ENCODE measurements around the gene CSNK1E.

Gene CSNK1E

DNA sequence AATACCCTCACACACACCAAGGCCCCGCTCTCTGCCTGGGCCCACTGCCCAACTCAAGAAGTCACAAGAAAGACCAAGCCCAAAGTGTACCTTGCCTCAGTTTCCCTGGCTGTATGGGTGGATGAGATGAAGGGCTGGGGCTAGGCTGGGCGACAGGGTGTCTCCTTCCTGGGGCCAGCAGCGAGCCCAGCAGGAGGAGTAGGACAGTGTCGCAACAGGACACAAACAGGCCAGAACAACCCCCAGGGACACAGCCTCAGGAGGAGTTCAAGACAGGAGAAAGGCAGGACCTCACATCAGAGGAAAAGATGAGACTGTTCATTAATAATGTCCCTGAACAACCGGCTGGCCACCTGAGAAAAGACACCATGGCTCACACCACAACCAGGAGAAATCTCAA is 13.3 kb downstream of the CSNK1E start:
- no peak for DNase-seq (ENCODE audit: extremely low read depth, insufficient read length)
- H3K4me3 ChIP-seq (replicated peaks; ENCODE audit: low read depth, low read length), result no peak overlapping the region
- H3K27me3 ChIP-seq (replicated peaks; ENCODE audit: control insufficient read depth, insufficient read depth, low read length), result no peaks in the 10 kb centered on the region
- TF ChIP-seq, protein P1, sequence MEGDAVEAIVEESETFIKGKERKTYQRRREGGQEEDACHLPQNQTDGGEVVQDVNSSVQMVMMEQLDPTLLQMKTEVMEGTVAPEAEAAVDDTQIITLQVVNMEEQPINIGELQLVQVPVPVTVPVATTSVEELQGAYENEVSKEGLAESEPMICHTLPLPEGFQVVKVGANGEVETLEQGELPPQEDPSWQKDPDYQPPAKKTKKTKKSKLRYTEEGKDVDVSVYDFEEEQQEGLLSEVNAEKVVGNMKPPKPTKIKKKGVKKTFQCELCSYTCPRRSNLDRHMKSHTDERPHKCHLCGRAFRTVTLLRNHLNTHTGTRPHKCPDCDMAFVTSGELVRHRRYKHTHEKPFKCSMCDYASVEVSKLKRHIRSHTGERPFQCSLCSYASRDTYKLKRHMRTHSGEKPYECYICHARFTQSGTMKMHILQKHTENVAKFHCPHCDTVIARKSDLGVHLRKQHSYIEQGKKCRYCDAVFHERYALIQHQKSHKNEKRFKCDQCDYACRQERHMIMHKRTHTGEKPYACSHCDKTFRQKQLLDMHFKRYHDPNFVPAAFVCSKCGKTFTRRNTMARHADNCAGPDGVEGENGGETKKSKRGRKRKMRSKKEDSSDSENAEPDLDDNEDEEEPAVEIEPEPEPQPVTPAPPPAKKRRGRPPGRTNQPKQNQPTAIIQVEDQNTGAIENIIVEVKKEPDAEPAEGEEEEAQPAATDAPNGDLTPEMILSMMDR (IDR thresholded peaks at IDR 0.05; ENCODE audit: insufficient read depth, low read length, poor library complexity, severe bottlenecking), result no peak
- H3K36me3 ChIP-seq (ENCODE audit: control insufficient read depth, insufficient read depth, low read length), result peaks cover 30% of the 10 kb centered on the region

DNA sequence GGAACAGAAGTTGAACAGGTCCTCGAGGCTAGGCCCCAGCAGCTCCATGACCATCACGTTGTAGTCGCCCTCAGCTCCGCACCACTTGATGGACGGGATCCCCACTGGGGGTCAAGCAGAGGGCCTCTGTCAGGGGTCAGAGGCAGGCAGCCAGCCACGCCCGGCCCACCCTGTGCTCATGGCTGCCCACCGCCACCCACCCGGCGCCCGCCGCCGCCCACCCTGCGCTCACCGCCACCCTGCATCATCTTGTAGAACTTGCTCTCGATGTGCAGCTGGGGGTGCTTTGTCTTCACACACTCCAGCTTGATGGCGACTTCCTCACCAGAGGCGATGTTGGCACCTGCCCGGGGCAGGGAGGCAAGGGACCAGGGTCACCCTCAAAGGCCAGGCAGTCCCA is 14.3 kb downstream of the CSNK1E start:
- TF ChIP-seq, protein P1 (IDR thresholded peaks at IDR 0.05; ENCODE audit: insufficient read depth, low read length, poor library complexity, severe bottlenecking), result no peak
- Histone ChIP-seq H3K36me3 (ENCODE audit: control insufficient read depth, insufficient read depth, low read length) (peaks cover 34% of the 10 kb centered on the region), H3K4me3 (replicated peaks; ENCODE audit: low read depth, low read length) (no peak overlapping the region), H3K27me3 (replicated peaks; ENCODE audit: control insufficient read depth, insufficient read depth, low read length) (no peaks in the 10 kb centered on the region)
- no peak for DNase-seq (ENCODE audit: extremely low read depth, insufficient read length)

DNA sequence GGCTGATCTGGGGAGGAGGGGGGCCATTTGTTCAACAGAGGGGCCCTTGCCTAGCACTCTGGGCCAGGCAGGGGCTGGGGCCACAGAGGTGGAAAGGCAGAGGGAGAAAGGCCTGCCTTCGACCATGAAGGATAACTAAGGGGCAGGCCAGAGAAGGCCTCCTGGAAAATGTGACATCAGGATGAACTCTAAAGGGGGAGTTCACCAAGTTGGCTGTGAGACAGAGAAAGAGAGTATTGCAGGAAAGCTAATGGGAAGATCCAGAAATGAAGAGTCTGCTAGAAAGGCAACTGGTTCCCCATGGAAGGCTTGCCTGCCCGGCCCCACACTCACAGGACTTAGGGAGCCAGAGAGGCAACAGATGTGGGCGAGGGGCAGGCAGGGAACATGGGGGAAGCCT is 16.3 kb downstream of the CSNK1E start:
- no peak for DNase-seq (ENCODE audit: extremely low read depth, insufficient read length)
- peaks cover 50% of the 10 kb centered on the region for H3K36me3 ChIP-seq (ENCODE audit: control insufficient read depth, insufficient read depth, low read length)
- H3K4me3 ChIP-seq (replicated peaks; ENCODE audit: low read depth, low read length), result no peak overlapping the region
- H3K27me3 ChIP-seq (replicated peaks; ENCODE audit: control insufficient read depth, insufficient read depth, low read length), result no peaks in the 10 kb centered on the region
- TF ChIP-seq, protein P1 (IDR thresholded peaks at IDR 0.05; ENCODE audit: insufficient read depth, low read length, poor library complexity, severe bottlenecking), result no peak

DNA sequence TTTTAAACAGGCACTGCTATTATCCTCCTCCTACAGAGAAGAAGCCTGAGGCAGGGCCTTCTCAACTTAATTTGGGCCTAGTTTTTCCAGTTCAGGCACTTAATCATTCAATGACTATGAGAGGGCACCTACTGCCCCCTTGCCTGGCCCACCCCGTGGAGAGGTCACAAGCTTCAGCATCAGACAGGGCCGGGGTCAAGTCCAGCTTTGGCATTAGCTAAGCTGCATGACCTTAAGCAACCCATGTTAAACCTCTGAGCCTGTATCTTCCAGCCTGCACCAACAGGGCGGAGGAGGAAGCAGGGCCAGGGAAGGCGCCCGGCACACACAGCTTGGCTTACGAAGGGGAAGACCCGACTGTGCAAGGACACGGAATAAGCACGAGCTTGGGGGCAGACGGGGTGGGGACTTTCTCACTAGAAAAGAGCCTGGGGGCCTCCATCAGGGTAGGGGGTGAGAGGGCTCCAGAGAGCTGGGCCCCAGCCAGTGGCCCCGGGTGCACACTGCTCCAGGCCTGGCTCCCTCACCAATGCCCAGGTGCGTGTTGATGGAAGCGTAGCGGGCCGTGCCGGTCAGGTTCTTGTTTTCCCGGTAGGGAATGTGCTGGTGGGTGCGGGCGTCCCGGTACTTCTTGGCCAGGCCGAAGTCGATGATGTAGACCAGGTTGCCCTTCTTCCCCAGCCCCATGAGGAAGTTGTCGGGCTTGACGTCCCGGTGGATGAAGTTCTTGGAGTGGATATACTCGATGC is 16.9 kb downstream of the CSNK1E start:
- no peak overlapping the region for H3K4me3 ChIP-seq (replicated peaks; ENCODE audit: low read depth, low read length)
- no peak for DNase-seq (ENCODE audit: extremely low read depth, insufficient read length)
- no peaks in the 10 kb centered on the region for H3K27me3 ChIP-seq (replicated peaks; ENCODE audit: control insufficient read depth, insufficient read depth, low read length)
- TF ChIP-seq, protein P1 (IDR thresholded peaks at IDR 0.05; ENCODE audit: insufficient read depth, low read length, poor library complexity, severe bottlenecking), result no peak
- H3K36me3 ChIP-seq (ENCODE audit: control insufficient read depth, insufficient read depth, low read length), result peaks cover 55% of the 10 kb centered on the region

DNA sequence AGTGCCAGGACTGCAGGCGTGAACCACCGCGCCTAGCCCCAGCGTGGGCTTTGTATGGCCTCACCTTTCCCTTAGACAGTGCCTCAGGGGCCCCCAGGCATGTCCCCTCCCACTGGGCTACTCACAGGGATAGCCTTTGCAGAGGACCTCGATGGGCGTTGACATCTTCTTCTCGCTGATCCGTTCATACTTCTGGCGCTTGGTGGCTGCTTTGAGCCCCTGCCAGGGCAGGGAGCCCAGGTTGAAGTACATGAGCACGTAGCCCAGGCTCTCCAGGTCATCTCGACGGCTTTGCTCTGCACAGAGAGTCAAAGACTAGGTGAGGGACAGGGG is 17.5 kb downstream of the CSNK1E start:
- H3K4me3 ChIP-seq (replicated peaks; ENCODE audit: low read depth, low read length), result no peak overlapping the region
- DNase-seq (ENCODE audit: extremely low read depth, insufficient read length), result no peak
- TF ChIP-seq, protein P1 (IDR thresholded peaks at IDR 0.05; ENCODE audit: insufficient read depth, low read length, poor library complexity, severe bottlenecking), result no peak
- peaks cover 58% of the 10 kb centered on the region for H3K36me3 ChIP-seq (ENCODE audit: control insufficient read depth, insufficient read depth, low read length)
- H3K27me3 ChIP-seq (replicated peaks; ENCODE audit: control insufficient read depth, insufficient read depth, low read length), result no peaks in the 10 kb centered on the region
